Retinal pigment epithelial cell (primary cell): Measurements from ENCODE around the gene DPYSL4.

Experiments used
- DNase-seq: peaks from one replicate; pipeline ENCODE4 v3.0.0-alpha.2; 2010; ENCODE audit warnings: low read depth
- H3K4me3 ChIP-seq: 2 replicates; pipeline ENCODE4 v1.5.1; 2011; ENCODE audit warnings: mild to moderate bottlenecking, low read length, control low read depth, moderate library complexity
- CTCF ChIP-seq: conservative IDR thresholded peaks from 2 replicates; pipeline ENCODE4 v1.5.1; 2011; ENCODE audit warnings: low read depth, low read length, control low read depth, inconsistent platforms

Gene DPYSL4

GRCh38 chr10:132204078-132204780 is 17.5 kb downstream of the DPYSL4 start:
- H3K4me3 ChIP-seq = no peak overlapping the region
- no peak for TF ChIP-seq CTCF
- DNase-seq = no peak

- no peak for DNase-seq
- TF ChIP-seq CTCF = no peak
- no peak overlapping the region for H3K4me3 ChIP-seq
These were observed 18.2 kb downstream of the DPYSL4 start for GRCh38 chr10:132204781-132205473.

GRCh38 chr10:132205650-132206376 is 19.1 kb downstream of the DPYSL4 start:
- TF ChIP-seq CTCF = no peak
- no peak for DNase-seq
- H3K4me3 ChIP-seq = no peak overlapping the region

- TF ChIP-seq CTCF = no peak
- no peak overlapping the region for H3K4me3 ChIP-seq
- no peak for DNase-seq
These were observed 19.6 kb downstream of the DPYSL4 start for GRCh38 chr10:132206377-132206745.

- no peak overlapping the region for H3K4me3 ChIP-seq
- no peak for TF ChIP-seq CTCF
- no peak for DNase-seq
These were observed 20.2 kb downstream of the DPYSL4 start for GRCh38 chr10:132206806-132207535.

GRCh38 chr10:132207536-132208461 is 21.1 kb downstream of the DPYSL4 start:
- H3K4me3 ChIP-seq = no peak overlapping the region
- no peak for DNase-seq
- TF ChIP-seq CTCF = no peak
